Stomach (tissue), 4 donors: Measurements from ENCODE around the gene SNAP47.

Experiments used
- CTCF ChIP-seq, 7 experiments: fragments of 450-650 bp in 4 of 7; fragments of 200-600 bp in 3 of 7; sonication (generic) in 3 of 7; IDR thresholded peaks; one replicate each; pipeline ENCODE4 v1.5.1; 2016 to 2019; ENCODE audit warnings: antibody characterized with exemption in 7 of 7, control low read depth in 2 of 7, mild to moderate bottlenecking in 1 of 7
- EP300 ChIP-seq: sonication (generic); formaldehyde crosslinking; IDR thresholded peaks from one replicate; pipeline ENCODE4 v1.6.1; 2017; ENCODE audit warnings: antibody characterized with exemption
- POLR2A ChIP-seq, 4 donors: fragments of 450-650 bp; IDR thresholded peaks; one replicate each; pipeline ENCODE4 v1.6.1; 2016; ENCODE audit warnings: antibody characterized with exemption in 4 of 4, control low read depth in 2 of 4, mild to moderate bottlenecking in 1 of 4, moderate library complexity in 1 of 4
- POLR2AphosphoS5 ChIP-seq, 3 donors: sonication (generic); formaldehyde crosslinking; IDR thresholded peaks; one replicate each; pipeline ENCODE4 v1.6.1; 2016; ENCODE audit warnings: antibody characterized with exemption in 3 of 3

GRCh38 chr1:227768640-227769039, 33.4 kb downstream of the SNAP47 start:
- TF ChIP-seq CTCF (IDR thresholded peaks at IDR 0.05) (no peak), POLR2AphosphoS5 (IDR thresholded peaks at IDR 0.05) (no peak), EP300 (no peak), POLR2A (IDR thresholded peaks at IDR 0.05) (no peak)
